ENCODE results near the gene SPTA1. TPM values are rescaled to one million over a fixed set of nuclear protein-coding genes. Genes with fewer than 3 reads are reported as not detected.

SPTA1 gene
- total and polyA plus RNA-seq, 4 donors = 0.08 to 542 (median 0.08) TPM; not detected in 1

GRCh38 chr1:158649052-158649451 lies 37.5 kb downstream of the SPTA1 start:
- TF ChIP-seq ZBTB33 (IDR thresholded peaks at IDR 0.05) (no peak), GABPA (IDR thresholded peaks at IDR 0.05 in 1 of 2, conservative IDR thresholded peaks at IDR 0.05 in 1 of 2) (no peak), JUND (IDR thresholded peaks at IDR 0.05) (no peak)
- H3K9me3 ChIP-seq (ENCODE audit: control insufficient read depth in 4 of 4, low read length in 3 of 4) = no peaks in the 10 kb centered on the region
- H3K36me3 ChIP-seq (ENCODE audit: control insufficient read depth in 4 of 4, insufficient read depth in 3 of 4, low read depth in 1 of 4, low read length in 3 of 4) = no peaks in the 10 kb centered on the region

DNA sequence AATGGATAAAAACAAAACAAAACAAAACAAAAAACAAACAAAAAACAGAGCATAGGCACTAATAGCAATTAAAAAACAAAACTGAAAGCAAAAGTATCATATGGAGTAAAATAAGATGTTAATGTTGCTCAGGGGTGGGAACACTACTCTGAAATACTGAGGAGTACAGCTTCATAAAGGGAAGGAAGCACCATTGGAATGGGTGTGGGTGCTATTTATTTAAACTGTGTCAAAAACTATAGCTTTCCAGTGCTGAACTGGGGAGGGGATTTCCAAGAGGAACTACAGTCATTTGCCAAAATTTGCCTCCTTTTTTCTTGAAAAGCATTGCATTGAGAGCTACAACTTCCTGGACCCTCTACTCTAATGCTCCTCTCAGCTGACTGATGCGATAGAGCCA lies 40.0 kb downstream of the SPTA1 start:
- H3K27ac ChIP-seq (ENCODE audit: low read depth in 1 of 2, low read length in 2 of 2) = no peak overlapping the region
- no peak for DNase-seq (ENCODE audit: low spot score)
- no peaks in the 10 kb centered on the region for H3K9me3 ChIP-seq (ENCODE audit: control insufficient read depth in 4 of 4, low read length in 3 of 4)
- no peaks in the 10 kb centered on the region for H3K36me3 ChIP-seq (ENCODE audit: control insufficient read depth in 4 of 4, insufficient read depth in 3 of 4, low read depth in 1 of 4, low read length in 3 of 4)
- TF ChIP-seq EGR1 (IDR thresholded peaks at IDR 0.05; ENCODE audit: low read depth in 2 of 2) = no peak
- peak; percentile 57 for TF ChIP-seq REST (IDR thresholded peaks at IDR 0.05)
- no peak for TF ChIP-seq JUND (IDR thresholded peaks at IDR 0.05)
- no peak overlapping the region for H3K4me3 ChIP-seq (ENCODE audit: low read depth in 1 of 3, low read length in 3 of 3)
- no peaks in the 10 kb centered on the region for H3K4me1 ChIP-seq (ENCODE audit: control insufficient read depth in 4 of 4, insufficient read depth in 4 of 4, low read length in 3 of 4)
- H3K27me3 ChIP-seq (ENCODE audit: control insufficient read depth in 4 of 4, insufficient read depth in 4 of 4, low read length in 3 of 4) = no peaks in the 10 kb centered on the region
- H3K9ac ChIP-seq (ENCODE audit: low read depth in 1 of 2, low read length in 2 of 2) = no peak overlapping the region
- 87% methylated on average over 1 of the region's 1 CpG for WGBS

More at GRCh38 chr1:158649052-158649451, 37.5 kb downstream of the SPTA1 start:
- no peak overlapping the region for H3K4me3 ChIP-seq (ENCODE audit: low read depth in 1 of 3, low read length in 3 of 3)
- no peak for DNase-seq (ENCODE audit: low spot score)
- no peaks in the 10 kb centered on the region for H3K4me1 ChIP-seq (ENCODE audit: control insufficient read depth in 4 of 4, insufficient read depth in 4 of 4, low read length in 3 of 4)
- no peak overlapping the region for H3K9ac ChIP-seq (ENCODE audit: low read depth in 1 of 2, low read length in 2 of 2)
- no peak overlapping the region for H3K27ac ChIP-seq (ENCODE audit: low read depth in 1 of 2, low read length in 2 of 2)
- no peaks in the 10 kb centered on the region for H3K27me3 ChIP-seq (ENCODE audit: control insufficient read depth in 4 of 4, insufficient read depth in 4 of 4, low read length in 3 of 4)

DNA sequence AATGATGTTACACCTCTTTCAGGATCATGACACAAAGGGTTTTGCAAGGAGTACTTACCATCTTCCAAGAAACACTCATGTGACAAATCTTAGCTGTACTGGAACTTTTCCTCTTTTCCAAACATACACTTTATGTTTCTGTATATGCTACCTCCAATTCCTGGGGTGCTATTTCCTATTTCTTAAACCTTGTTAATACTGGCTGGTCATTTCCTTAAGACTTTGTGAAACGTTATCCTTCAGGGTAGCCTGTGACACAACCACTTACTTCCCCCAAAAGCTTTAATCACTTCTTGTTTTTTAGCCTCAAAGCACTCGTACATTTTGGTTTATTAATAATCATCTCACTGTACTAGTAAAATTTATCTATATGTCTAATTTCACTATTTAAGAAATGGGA lies 42.1 kb downstream of the SPTA1 start:
- H3K4me1 ChIP-seq (ENCODE audit: control insufficient read depth in 4 of 4, insufficient read depth in 4 of 4, low read length in 3 of 4) = no peaks in the 10 kb centered on the region
- TF ChIP-seq TAF1 (conservative IDR thresholded peaks at IDR 0.05) (no peak), YY1 (IDR thresholded peaks at IDR 0.05) (no peak)
- H3K27me3 ChIP-seq (ENCODE audit: control insufficient read depth in 4 of 4, insufficient read depth in 4 of 4, low read length in 3 of 4) = no peaks in the 10 kb centered on the region
- no peak overlapping the region for H3K27ac ChIP-seq (ENCODE audit: low read depth in 1 of 2, low read length in 2 of 2)
- no peaks in the 10 kb centered on the region for H3K9me3 ChIP-seq (ENCODE audit: control insufficient read depth in 4 of 4, low read length in 3 of 4)
- H3K9ac ChIP-seq (ENCODE audit: low read depth in 1 of 2, low read length in 2 of 2) = no peak overlapping the region
- no peaks in the 10 kb centered on the region for H3K36me3 ChIP-seq (ENCODE audit: control insufficient read depth in 4 of 4, insufficient read depth in 3 of 4, low read depth in 1 of 4, low read length in 3 of 4)
- DNase-seq (ENCODE audit: low spot score) = no peak
- no peak overlapping the region for H3K4me3 ChIP-seq (ENCODE audit: low read depth in 1 of 3, low read length in 3 of 3)
- WGBS = 45% methylated on average over 2 of the region's 2 CpGs

GRCh38 chr1:158638904-158639303 lies 47.6 kb downstream of the SPTA1 start:
- no peak overlapping the region for H3K27ac ChIP-seq (ENCODE audit: low read depth in 1 of 2, low read length in 2 of 2)
- no peak for DNase-seq (ENCODE audit: low spot score)
- no peaks in the 10 kb centered on the region for H3K36me3 ChIP-seq (ENCODE audit: control insufficient read depth in 4 of 4, insufficient read depth in 3 of 4, low read depth in 1 of 4, low read length in 3 of 4)
- H3K9me3 ChIP-seq (ENCODE audit: control insufficient read depth in 4 of 4, low read length in 3 of 4) = no peaks in the 10 kb centered on the region
- no peak overlapping the region for H3K9ac ChIP-seq (ENCODE audit: low read depth in 1 of 2, low read length in 2 of 2)
- H3K4me1 ChIP-seq (ENCODE audit: control insufficient read depth in 4 of 4, insufficient read depth in 4 of 4, low read length in 3 of 4) = no peaks in the 10 kb centered on the region
- no peak overlapping the region for H3K4me3 ChIP-seq (ENCODE audit: low read depth in 1 of 3, low read length in 3 of 3)
- H3K27me3 ChIP-seq (ENCODE audit: control insufficient read depth in 4 of 4, insufficient read depth in 4 of 4, low read length in 3 of 4) = no peaks in the 10 kb centered on the region
- TF ChIP-seq TAF1 (conservative IDR thresholded peaks at IDR 0.05) = no peak
- no peak for TF ChIP-seq GABPA (IDR thresholded peaks at IDR 0.05 in 1 of 2, conservative IDR thresholded peaks at IDR 0.05 in 1 of 2)
- TF ChIP-seq NR2F2 (IDR thresholded peaks at IDR 0.05) = no peak
- no peak for TF ChIP-seq RXRA (IDR thresholded peaks at IDR 0.05)
- TF ChIP-seq HNF4A (conservative IDR thresholded peaks at IDR 0.05) = no peak
- TF ChIP-seq SP1 (IDR thresholded peaks at IDR 0.05) = no peak
- TF ChIP-seq HNF4G (IDR thresholded peaks at IDR 0.05) = no peak
- no peak for TF ChIP-seq REST (IDR thresholded peaks at IDR 0.05)
- TF ChIP-seq RAD21 (IDR thresholded peaks at IDR 0.05) = no peak
- no peak for TF ChIP-seq YY1 (IDR thresholded peaks at IDR 0.05)
- no peak for TF ChIP-seq FOXA2 (IDR thresholded peaks at IDR 0.05)

Measured in liver (tissue), 9 donors.